ENCODE measurements around the gene MRPL45.
A peak's percentile ranks its signal among the peaks of the same experiment; 100 is the strongest.

MRPL45 gene

DNA sequence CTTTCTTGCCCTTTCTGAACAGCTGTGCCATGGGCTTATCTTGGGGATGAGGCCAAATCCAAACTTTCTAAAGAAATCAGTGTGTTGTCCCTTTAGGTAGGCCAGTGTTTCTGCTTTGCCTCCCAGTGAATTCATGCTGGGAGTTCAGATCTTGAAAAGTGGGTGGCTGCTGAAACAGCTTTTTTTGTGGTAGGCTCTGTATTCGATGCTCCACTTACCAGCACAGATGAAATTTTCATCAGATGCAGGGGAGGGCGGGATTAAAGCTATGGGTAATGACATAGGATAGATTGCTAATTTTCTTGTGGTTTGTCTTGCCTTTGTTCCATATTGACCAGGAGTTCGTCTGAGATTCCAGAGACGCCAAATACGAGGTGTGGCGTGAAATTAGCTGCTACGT, 57.5 kb downstream of the MRPL45 start:
- peak overlapping the region in 2 of 5 donors; percentile 8 to 16 for H3K9ac ChIP-seq (ENCODE audit: low read length in 5 of 5)
- H3K9me3 ChIP-seq (ENCODE audit: control insufficient read depth in 5 of 5, low read length in 5 of 5), result no peaks in the 10 kb centered on the region
- H3K4me3 ChIP-seq (ENCODE audit: low read depth in 1 of 5, low read length in 5 of 5), result peak overlapping the region in 1 of 5 donors; percentile 82
- H3K27ac ChIP-seq (ENCODE audit: low read depth, low read length), result no peak overlapping the region
- H3K36me3 ChIP-seq (ENCODE audit: control insufficient read depth in 5 of 5, insufficient read depth in 5 of 5, low read length in 5 of 5), result no peaks in the 10 kb centered on the region
- no peaks in the 10 kb centered on the region for H3K27me3 ChIP-seq (ENCODE audit: control insufficient read depth in 5 of 5, insufficient read depth in 4 of 5, low read length in 5 of 5)
- peaks cover 7 to 76% (median 69%) of the 10 kb centered on the region in 5 donors for H3K4me1 ChIP-seq (ENCODE audit: control insufficient read depth in 5 of 5, insufficient read depth in 5 of 5, low read length in 5 of 5)

DNA sequence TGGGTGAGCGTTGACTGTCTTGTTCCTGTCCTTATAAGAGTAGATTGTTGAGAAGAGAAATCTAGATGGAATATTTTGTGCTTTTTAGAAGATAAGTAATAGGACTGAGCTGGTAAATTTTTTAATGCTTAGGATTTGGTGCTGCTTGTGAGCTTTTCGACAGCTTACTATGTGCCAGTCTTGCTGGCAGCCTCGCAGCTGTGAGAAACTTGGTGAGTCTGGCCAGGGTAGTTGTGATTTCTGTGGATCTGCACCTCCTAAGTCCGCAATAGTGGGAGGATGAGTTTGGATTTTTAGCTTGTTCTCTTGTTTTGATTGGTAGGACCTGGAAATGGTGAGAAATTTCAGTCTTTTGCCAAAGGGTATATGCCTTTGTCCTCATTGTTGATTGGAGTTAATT, 58.3 kb downstream of the MRPL45 start:
- Histone ChIP-seq H3K4me1 (ENCODE audit: control insufficient read depth in 5 of 5, insufficient read depth in 5 of 5, low read length in 5 of 5) (peaks cover 7 to 69% (median 61%) of the 10 kb centered on the region in 5 donors), H3K9ac (ENCODE audit: low read length in 5 of 5) (peak overlapping the region in 3 of 5 donors; percentile 0 to 28 (median 1)), H3K36me3 (ENCODE audit: control insufficient read depth in 5 of 5, insufficient read depth in 5 of 5, low read length in 5 of 5) (no peaks in the 10 kb centered on the region), H3K4me3 (ENCODE audit: low read depth in 1 of 5, low read length in 5 of 5) (no peak overlapping the region), H3K27ac (ENCODE audit: low read depth, low read length) (no peak overlapping the region), H3K27me3 (ENCODE audit: control insufficient read depth in 5 of 5, insufficient read depth in 4 of 5, low read length in 5 of 5) (no peaks in the 10 kb centered on the region), H3K9me3 (ENCODE audit: control insufficient read depth in 5 of 5, low read length in 5 of 5) (no peaks in the 10 kb centered on the region)

DNA sequence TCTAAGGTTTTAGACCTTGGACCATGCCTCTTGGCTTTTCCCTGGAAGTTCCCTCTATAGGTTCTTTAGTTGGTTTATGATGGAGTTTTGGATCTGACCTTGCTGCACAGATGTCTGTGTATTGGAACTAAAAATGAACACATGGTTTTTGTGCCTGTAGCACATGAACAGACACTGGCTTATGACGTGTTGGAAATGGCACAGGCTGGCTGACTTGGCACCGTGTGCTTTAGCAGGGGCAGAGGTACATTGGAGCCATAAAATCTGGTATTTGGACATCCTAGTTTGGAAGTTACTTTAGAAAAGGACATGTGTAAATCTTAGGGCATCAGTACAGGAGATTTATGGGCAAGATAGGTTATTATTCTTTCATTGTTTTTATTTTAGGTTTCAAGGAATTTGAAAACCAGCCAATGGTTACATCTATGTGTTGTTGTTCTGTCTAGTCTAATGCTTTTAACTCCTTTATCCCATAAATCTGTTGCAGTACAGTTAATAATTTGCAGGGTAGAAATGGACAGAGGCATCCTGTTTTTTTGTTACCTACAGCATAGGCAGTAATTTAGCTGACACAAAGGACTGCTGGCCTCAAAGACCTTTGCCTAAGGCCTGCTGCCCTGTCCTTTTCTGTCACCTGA, 60.6 kb downstream of the MRPL45 start:
- no peak overlapping the region for H3K4me3 ChIP-seq (ENCODE audit: low read depth in 1 of 5, low read length in 5 of 5)
- H3K4me1 ChIP-seq (ENCODE audit: control insufficient read depth in 5 of 5, insufficient read depth in 5 of 5, low read length in 5 of 5), result peaks cover 7 to 60% (median 54%) of the 10 kb centered on the region in 5 donors
- peak overlapping the region in 2 of 5 donors; percentile 3 to 44 for H3K9ac ChIP-seq (ENCODE audit: low read length in 5 of 5)
- peak overlapping the region; percentile 2 for H3K27ac ChIP-seq (ENCODE audit: low read depth, low read length)
- H3K36me3 ChIP-seq (ENCODE audit: control insufficient read depth in 5 of 5, insufficient read depth in 5 of 5, low read length in 5 of 5), result peaks cover 0 to 9% (median 3%) of the 10 kb centered on the region in 5 donors
- H3K27me3 ChIP-seq (ENCODE audit: control insufficient read depth in 5 of 5, insufficient read depth in 4 of 5, low read length in 5 of 5), result no peaks in the 10 kb centered on the region
- H3K9me3 ChIP-seq (ENCODE audit: control insufficient read depth in 5 of 5, low read length in 5 of 5), result no peaks in the 10 kb centered on the region

DNA sequence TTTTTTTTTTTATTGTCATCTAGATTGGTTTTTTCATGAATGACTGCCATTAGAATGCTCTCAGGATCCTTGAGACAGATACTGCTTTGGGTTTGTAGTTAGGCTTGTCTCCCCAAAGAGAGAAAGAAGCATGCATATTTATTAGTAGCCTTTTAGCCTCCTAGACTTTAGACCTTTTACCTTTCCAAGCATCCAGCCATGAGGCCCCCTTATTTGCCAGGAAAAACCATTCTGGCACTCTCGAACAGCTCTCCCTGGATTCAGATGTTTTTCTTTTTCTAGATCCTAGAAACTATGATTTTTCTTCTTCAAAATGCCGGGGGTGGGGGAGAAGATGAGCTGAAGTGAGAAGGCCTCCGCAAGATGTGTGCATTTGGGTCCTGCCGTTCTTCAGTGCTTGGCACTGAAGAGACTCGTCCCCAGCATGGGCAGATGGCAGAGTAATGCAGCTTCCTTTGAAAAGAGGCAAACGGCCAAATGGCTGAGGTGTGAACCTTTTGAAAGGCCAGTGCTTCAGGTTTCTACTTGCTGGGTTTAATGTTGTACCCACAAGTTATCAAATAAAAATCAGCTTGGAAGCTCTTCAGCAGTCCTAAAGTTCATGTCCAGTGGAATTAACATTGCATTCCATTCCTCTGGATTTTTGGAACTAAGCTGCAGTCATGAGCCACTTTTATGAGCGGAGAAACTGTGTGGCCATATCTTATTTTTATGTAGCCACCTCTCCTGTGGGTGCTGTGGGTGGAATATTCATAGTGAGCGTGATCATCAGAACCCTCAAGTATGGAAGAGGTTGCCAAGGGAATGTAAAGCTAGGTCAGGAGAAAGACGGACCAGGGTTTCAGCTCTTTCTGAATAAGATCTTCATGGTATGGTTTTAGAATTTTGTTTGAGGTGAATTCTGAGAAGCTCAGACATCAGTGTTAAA, 61.9 kb downstream of the MRPL45 start:
- H3K4me1 ChIP-seq (ENCODE audit: control insufficient read depth in 5 of 5, insufficient read depth in 5 of 5, low read length in 5 of 5), result peaks cover under 1 to 48% (median 42%) of the 10 kb centered on the region in 5 donors
- H3K9me3 ChIP-seq (ENCODE audit: control insufficient read depth in 5 of 5, low read length in 5 of 5), result no peaks in the 10 kb centered on the region
- peaks cover 0 to 16% (median 8%) of the 10 kb centered on the region in 5 donors for H3K36me3 ChIP-seq (ENCODE audit: control insufficient read depth in 5 of 5, insufficient read depth in 5 of 5, low read length in 5 of 5)
- H3K27ac ChIP-seq (ENCODE audit: low read depth, low read length), result peak overlapping the region; percentile 19
- H3K27me3 ChIP-seq (ENCODE audit: control insufficient read depth in 5 of 5, insufficient read depth in 4 of 5, low read length in 5 of 5), result no peaks in the 10 kb centered on the region
- peak overlapping the region in 2 of 5 donors; percentile 3 to 39 for H3K9ac ChIP-seq (ENCODE audit: low read length in 5 of 5)
- peak overlapping the region in 1 of 5 donors; percentile 9 for H3K4me3 ChIP-seq (ENCODE audit: low read depth in 1 of 5, low read length in 5 of 5)

DNA sequence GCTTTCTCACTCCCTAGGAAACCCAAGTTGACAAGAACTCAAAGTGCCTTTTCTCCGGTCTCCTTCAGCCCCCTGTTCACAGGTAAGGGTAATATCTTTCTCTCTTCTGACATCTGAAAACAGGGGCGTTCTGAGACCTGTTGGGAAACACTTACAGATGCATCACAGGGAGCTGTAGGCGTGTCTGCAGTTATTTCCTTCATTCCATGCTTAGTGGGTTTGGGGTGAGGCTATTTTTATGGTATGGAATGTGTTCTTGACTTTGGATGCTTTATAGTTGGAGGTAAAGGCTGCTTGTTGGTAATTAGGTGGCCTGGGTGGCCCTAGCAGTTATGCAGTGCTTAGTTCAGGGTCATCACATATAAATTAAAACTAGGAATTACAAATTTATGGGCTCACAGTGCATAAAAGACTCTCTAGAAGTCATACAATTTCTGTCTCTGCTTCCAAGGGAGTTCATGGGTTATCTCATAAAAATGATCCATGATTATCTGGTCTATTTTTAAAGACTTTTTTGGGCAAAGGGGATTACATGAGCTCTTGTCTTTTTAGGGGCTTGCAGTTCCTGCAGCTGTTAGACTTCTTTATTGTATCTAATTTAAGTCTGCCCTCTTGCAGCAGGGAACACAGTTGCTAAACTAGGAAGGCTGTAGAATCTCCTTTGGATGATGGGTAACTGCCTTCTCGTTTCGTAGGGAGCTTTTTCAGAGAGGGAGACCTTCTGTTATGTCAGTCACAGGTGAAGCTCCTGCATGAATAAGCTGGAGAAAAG, 64.9 kb downstream of the MRPL45 start:
- peaks cover 0 to 30% (median 24%) of the 10 kb centered on the region in 5 donors for H3K4me1 ChIP-seq (ENCODE audit: control insufficient read depth in 5 of 5, insufficient read depth in 5 of 5, low read length in 5 of 5)
- no peaks in the 10 kb centered on the region for H3K27me3 ChIP-seq (ENCODE audit: control insufficient read depth in 5 of 5, insufficient read depth in 4 of 5, low read length in 5 of 5)
- no peak overlapping the region for H3K27ac ChIP-seq (ENCODE audit: low read depth, low read length)
- no peak overlapping the region for H3K4me3 ChIP-seq (ENCODE audit: low read depth in 1 of 5, low read length in 5 of 5)
- H3K9me3 ChIP-seq (ENCODE audit: control insufficient read depth in 5 of 5, low read length in 5 of 5), result no peaks in the 10 kb centered on the region
- peaks cover 17 to 29% (median 20%) of the 10 kb centered on the region in 5 donors for H3K36me3 ChIP-seq (ENCODE audit: control insufficient read depth in 5 of 5, insufficient read depth in 5 of 5, low read length in 5 of 5)
- H3K9ac ChIP-seq (ENCODE audit: low read length in 5 of 5), result no peak overlapping the region

DNA sequence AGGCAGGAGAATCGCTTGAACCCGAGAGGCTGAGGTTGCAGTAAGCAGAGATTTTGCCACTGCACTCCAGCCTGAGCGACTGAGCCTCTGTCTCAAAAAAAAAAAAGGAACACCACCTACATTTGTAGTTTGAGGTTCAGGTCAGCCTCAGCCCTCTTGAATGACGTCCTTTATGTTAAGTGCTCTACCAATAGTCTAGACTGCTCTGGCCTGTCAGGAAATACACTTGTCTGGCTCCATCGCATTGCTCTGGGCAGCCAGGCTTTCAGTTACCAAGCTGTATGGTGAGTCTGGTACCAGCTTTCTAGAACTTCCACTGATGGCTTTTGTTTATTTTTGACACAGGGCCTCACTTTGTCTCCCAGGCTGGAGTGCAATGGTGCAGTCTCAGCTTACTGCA, 66.0 kb downstream of the MRPL45 start:
- no peaks in the 10 kb centered on the region for H3K9me3 ChIP-seq (ENCODE audit: control insufficient read depth in 5 of 5, low read length in 5 of 5)
- peaks cover 22 to 36% (median 25%) of the 10 kb centered on the region in 5 donors for H3K36me3 ChIP-seq (ENCODE audit: control insufficient read depth in 5 of 5, insufficient read depth in 5 of 5, low read length in 5 of 5)
- no peaks in the 10 kb centered on the region for H3K27me3 ChIP-seq (ENCODE audit: control insufficient read depth in 5 of 5, insufficient read depth in 4 of 5, low read length in 5 of 5)
- no peak overlapping the region for H3K27ac ChIP-seq (ENCODE audit: low read depth, low read length)
- peaks cover 0 to 22% (median 13%) of the 10 kb centered on the region in 5 donors for H3K4me1 ChIP-seq (ENCODE audit: control insufficient read depth in 5 of 5, insufficient read depth in 5 of 5, low read length in 5 of 5)
- no peak overlapping the region for H3K9ac ChIP-seq (ENCODE audit: low read length in 5 of 5)
- no peak overlapping the region for H3K4me3 ChIP-seq (ENCODE audit: low read depth in 1 of 5, low read length in 5 of 5)

DNA sequence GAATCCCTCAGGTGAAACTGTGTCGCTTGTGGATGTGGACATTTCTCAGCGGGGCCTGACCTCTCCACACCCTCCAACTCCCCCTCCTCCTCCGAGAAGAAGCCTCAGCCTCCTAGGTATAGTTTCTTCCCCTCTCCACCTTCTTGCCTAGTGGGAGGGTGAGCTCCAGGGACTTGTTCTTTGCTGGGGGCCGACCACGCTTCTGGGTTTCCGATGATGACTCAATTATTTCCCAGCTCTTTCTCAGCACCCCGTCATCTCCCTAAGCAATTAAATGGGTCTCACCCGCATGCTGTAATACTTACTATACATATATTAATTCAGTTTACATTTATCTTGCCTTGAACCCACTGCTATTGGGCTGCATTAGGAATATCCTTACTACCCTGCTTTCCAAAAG, 67.8 kb downstream of the MRPL45 start:
- Histone ChIP-seq H3K4me3 (ENCODE audit: low read depth in 1 of 5, low read length in 5 of 5) (no peak overlapping the region), H3K36me3 (ENCODE audit: control insufficient read depth in 5 of 5, insufficient read depth in 5 of 5, low read length in 5 of 5) (peaks cover 28 to 52% (median 38%) of the 10 kb centered on the region in 5 donors), H3K9me3 (ENCODE audit: control insufficient read depth in 5 of 5, low read length in 5 of 5) (no peaks in the 10 kb centered on the region), H3K27ac (ENCODE audit: low read depth, low read length) (no peak overlapping the region), H3K27me3 (ENCODE audit: control insufficient read depth in 5 of 5, insufficient read depth in 4 of 5, low read length in 5 of 5) (no peaks in the 10 kb centered on the region), H3K4me1 (ENCODE audit: control insufficient read depth in 5 of 5, insufficient read depth in 5 of 5, low read length in 5 of 5) (peaks cover 0 to 10% (median 0%) of the 10 kb centered on the region in 5 donors), H3K9ac (ENCODE audit: low read length in 5 of 5) (no peak overlapping the region)

DNA sequence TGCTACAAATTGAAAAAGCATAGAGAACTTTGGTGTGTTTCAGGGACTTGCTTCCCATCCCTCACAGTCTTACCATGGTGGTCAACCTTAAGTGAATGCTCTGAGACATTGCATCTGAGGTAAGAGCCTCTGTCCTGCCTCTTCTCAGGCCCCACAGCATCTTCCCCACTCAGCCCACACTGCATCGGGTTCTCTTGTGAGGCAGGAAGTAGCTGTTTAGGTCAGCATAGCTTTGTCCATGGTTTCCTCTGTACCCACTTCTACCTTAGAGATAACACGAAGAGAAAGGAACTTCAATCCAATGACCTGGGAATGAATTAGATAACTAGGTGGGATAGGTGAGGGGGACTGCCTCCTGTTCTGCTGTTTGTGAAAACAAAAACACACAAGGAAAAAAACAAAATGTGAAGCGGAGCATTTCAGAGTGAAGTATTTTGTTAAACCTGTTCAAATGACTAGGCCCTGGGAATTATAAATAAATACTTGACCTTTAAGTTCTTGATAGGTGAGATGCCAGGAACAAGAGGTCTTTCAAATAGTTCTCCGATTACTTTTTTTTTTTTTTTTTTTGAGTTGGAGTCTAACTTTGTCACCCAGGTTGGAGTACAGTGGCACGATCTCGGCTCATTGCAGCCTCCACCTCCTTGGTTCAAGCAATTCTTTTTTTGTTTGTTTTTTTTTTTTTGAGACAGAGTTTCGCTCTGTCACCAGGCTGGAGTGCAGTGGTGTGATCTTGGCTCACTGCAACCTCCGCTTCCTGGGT, 72.3 kb downstream of the MRPL45 start:
- Histone ChIP-seq H3K4me1 (ENCODE audit: control insufficient read depth in 5 of 5, insufficient read depth in 5 of 5, low read length in 5 of 5) (no peaks in the 10 kb centered on the region), H3K27me3 (ENCODE audit: control insufficient read depth in 5 of 5, insufficient read depth in 4 of 5, low read length in 5 of 5) (no peaks in the 10 kb centered on the region), H3K36me3 (ENCODE audit: control insufficient read depth in 5 of 5, insufficient read depth in 5 of 5, low read length in 5 of 5) (peaks cover 24 to 74% (median 54%) of the 10 kb centered on the region in 5 donors), H3K27ac (ENCODE audit: low read depth, low read length) (no peak overlapping the region), H3K4me3 (ENCODE audit: low read depth in 1 of 5, low read length in 5 of 5) (no peak overlapping the region), H3K9me3 (ENCODE audit: control insufficient read depth in 5 of 5, low read length in 5 of 5) (no peaks in the 10 kb centered on the region), H3K9ac (ENCODE audit: low read length in 5 of 5) (peak overlapping the region in 1 of 5 donors; percentile 25)
